ENCODE results near the gene HSD3B1. TPM values are rescaled to one million over a fixed set of nuclear protein-coding genes. Genes with fewer than 3 reads are reported as not detected.
A peak's percentile ranks its signal among the peaks of the same experiment; 100 is the strongest.

The HSD3B1 gene
- total RNA-seq, 6 experiments from 2014 or later: not detected

- Mint-ChIP-seq H3K36me3 (ENCODE audit: low read depth) (no peaks in the 10 kb centered on the region), H3K27me3 (ENCODE audit: insufficient read depth) (peaks cover 17% of the 10 kb centered on the region), H3K4me3 (no peak overlapping the region), H3K4me1 (ENCODE audit: low read depth) (peaks cover under 1% of the 10 kb centered on the region; the same call in 1 of the 2 replicates), H3K27ac (no peak overlapping the region), H3K9me3 (no peaks in the 10 kb centered on the region)
- TF ChIP-seq CTCF (IDR thresholded peaks at IDR 0.05): no peak
- DNase-seq: no peak
Observed at GRCh38 chr1:119537966-119538365, 31.0 kb downstream of the HSD3B1 start.

- Mint-ChIP-seq H3K27ac (no peak overlapping the region), H3K9me3 (no peaks in the 10 kb centered on the region), H3K36me3 (ENCODE audit: low read depth) (no peaks in the 10 kb centered on the region), H3K4me3 (no peak overlapping the region), H3K4me1 (ENCODE audit: low read depth) (no peaks in the 10 kb centered on the region), H3K27me3 (ENCODE audit: insufficient read depth) (peaks cover 17% of the 10 kb centered on the region)
- no peak for DNase-seq
- TF ChIP-seq CTCF (IDR thresholded peaks at IDR 0.05): no peak
Observed at GRCh38 chr1:119539636-119540035, 32.6 kb downstream of the HSD3B1 start.

- Mint-ChIP-seq H3K27ac (no peak overlapping the region), H3K9me3 (no peaks in the 10 kb centered on the region), H3K27me3 (ENCODE audit: insufficient read depth) (peaks cover 24% of the 10 kb centered on the region), H3K36me3 (ENCODE audit: low read depth) (no peaks in the 10 kb centered on the region), H3K4me3 (no peak overlapping the region), H3K4me1 (ENCODE audit: low read depth) (no peaks in the 10 kb centered on the region)
- DNase-seq: no peak
- TF ChIP-seq CTCF (IDR thresholded peaks at IDR 0.05): no peak
Observed at GRCh38 chr1:119541389-119541788, 34.4 kb downstream of the HSD3B1 start.

GRCh38 chr1:119542492-119542946, 35.5 kb downstream of the HSD3B1 start:
- no peak for TF ChIP-seq CTCF (IDR thresholded peaks at IDR 0.05)
- no peaks in the 10 kb centered on the region for H3K9me3 Mint-ChIP-seq
- no peaks in the 10 kb centered on the region for H3K36me3 Mint-ChIP-seq (ENCODE audit: low read depth)
- no peak for DNase-seq
- H3K4me1 Mint-ChIP-seq (ENCODE audit: low read depth): no peaks in the 10 kb centered on the region
- H3K4me3 Mint-ChIP-seq: no peak overlapping the region
- peaks cover 26% of the 10 kb centered on the region for H3K27me3 Mint-ChIP-seq (ENCODE audit: insufficient read depth)
- H3K27ac Mint-ChIP-seq: no peak overlapping the region

GRCh38 chr1:119544165-119544762, 37.3 kb downstream of the HSD3B1 start:
- Mint-ChIP-seq H3K27me3 (ENCODE audit: insufficient read depth) (peaks cover 23% of the 10 kb centered on the region), H3K9me3 (no peaks in the 10 kb centered on the region), H3K4me1 (ENCODE audit: low read depth) (no peaks in the 10 kb centered on the region), H3K36me3 (ENCODE audit: low read depth) (no peaks in the 10 kb centered on the region), H3K4me3 (no peak overlapping the region), H3K27ac (no peak overlapping the region)
- TF ChIP-seq CTCF (IDR thresholded peaks at IDR 0.05): peak; percentile 68
- no peak for DNase-seq
